ENCODE results near the gene SLC26A9. TPM values are rescaled to one million over a fixed set of nuclear protein-coding genes. Genes with fewer than 3 reads are reported as not detected.

SLC26A9 gene
- total RNA-seq, 1 experiment from 2014 or later = not detected

GRCh38 chr1:205924460-205924790 lies 18.8 kb downstream of the SLC26A9 start:
- peaks cover 6% of the 10 kb centered on the region; the same call in 1 of the 2 replicates for H3K4me1 ChIP-seq (ENCODE audit: control insufficient read depth, insufficient read depth, low read length)
- intact Hi-C loops (cut with micrococcal nuclease; ENCODE audit: unreplicated experiment) (no loop called here), in situ Hi-C loops (cut with HindIII; ENCODE audit: low pct_unique_long_range_greater_than_20kb, low sequenced_read_pairs) (no loop called here)
- H3K4me3 ChIP-seq (ENCODE audit: low read depth in 2 of 2, low read length in 2 of 2) = no peak overlapping the region
- ChIA-PET POLR2A (no interaction called here), CTCF (no interaction called here)
- no peaks in the 10 kb centered on the region for H3K27me3 ChIP-seq (ENCODE audit: control insufficient read depth, insufficient read depth, low read length)
- DNase-seq (ENCODE audit: low read depth, low spot score) (no peak), ATAC-seq (no peak)
- H3K36me3 ChIP-seq (ENCODE audit: control insufficient read depth, insufficient read depth, low read length) = no peaks in the 10 kb centered on the region
- no peak overlapping the region for H3K27ac ChIP-seq (ENCODE audit: low read length)
- H3K9me3 ChIP-seq (ENCODE audit: control insufficient read depth, insufficient read depth, low read depth, low read length) = no peaks in the 10 kb centered on the region
- BruUV-seq (replicated peaks) = no TSS peak
- TF ChIP-seq TCF7L2 (IDR thresholded peaks at IDR 0.05; ENCODE audit: low read depth, low read length) = no peak

GRCh38 chr1:205923651-205924459 lies 19.4 kb downstream of the SLC26A9 start:
- Histone ChIP-seq H3K36me3 (ENCODE audit: control insufficient read depth, insufficient read depth, low read length) (no peaks in the 10 kb centered on the region), H3K27ac (ENCODE audit: low read length) (no peak overlapping the region), H3K4me1 (ENCODE audit: control insufficient read depth, insufficient read depth, low read length) (peaks cover 6% of the 10 kb centered on the region; the same call in 1 of the 2 replicates), H3K27me3 (ENCODE audit: control insufficient read depth, insufficient read depth, low read length) (no peaks in the 10 kb centered on the region), H3K4me3 (ENCODE audit: low read depth in 2 of 2, low read length in 2 of 2) (no peak overlapping the region), H3K9me3 (ENCODE audit: control insufficient read depth, insufficient read depth, low read depth, low read length) (no peaks in the 10 kb centered on the region)
- ATAC-seq = no peak
- ChIA-PET POLR2A (interaction anchor here (0.6 kb wide), 1 partner anchor 72 kb away, joined by 3 read pairs; no protein-coding TSS in a partner anchor), CTCF (no interaction called here)
- intact Hi-C loops (cut with micrococcal nuclease; ENCODE audit: unreplicated experiment) = no loop called here
- DNase-seq (ENCODE audit: low read depth, low spot score) = no peak
- in situ Hi-C loops (cut with HindIII; ENCODE audit: low pct_unique_long_range_greater_than_20kb, low sequenced_read_pairs) = no loop called here
- TF ChIP-seq POLR2AphosphoS5 (IDR thresholded peaks at IDR 0.05; ENCODE audit: low read depth, low read length) = no peak
- TF ChIP-seq SIN3A (IDR thresholded peaks at IDR 0.05; ENCODE audit: borderline replicate concordance, insufficient read depth, low read depth, low read length) = no peak
- no peak for TF ChIP-seq CTCF (IDR thresholded peaks at IDR 0.05)
- no peak for TF ChIP-seq REST (IDR thresholded peaks at IDR 0.05; ENCODE audit: insufficient read depth in 1 of 2, low read depth in 2 of 2, low read length in 1 of 2)
- no peak for TF ChIP-seq TCF7L2 (IDR thresholded peaks at IDR 0.05; ENCODE audit: low read depth, low read length)
- no TSS peak for BruUV-seq (replicated peaks)

- Histone ChIP-seq H3K4me3 (ENCODE audit: low read depth in 2 of 2, low read length in 2 of 2) (no peak overlapping the region), H3K27ac (ENCODE audit: low read length) (no peak overlapping the region), H3K9me3 (ENCODE audit: control insufficient read depth, insufficient read depth, low read depth, low read length) (no peaks in the 10 kb centered on the region), H3K27me3 (ENCODE audit: control insufficient read depth, insufficient read depth, low read length) (no peaks in the 10 kb centered on the region), H3K36me3 (ENCODE audit: control insufficient read depth, insufficient read depth, low read length) (no peaks in the 10 kb centered on the region), H3K4me1 (ENCODE audit: control insufficient read depth, insufficient read depth, low read length) (peaks cover 6% of the 10 kb centered on the region; the same call in 1 of the 2 replicates)
- intact Hi-C loops (cut with micrococcal nuclease; ENCODE audit: unreplicated experiment) = no loop called here
- POLR2A ChIA-PET = interaction anchor here (0.6 kb wide), 1 partner anchor 63 kb away, joined by 4 read pairs; no protein-coding TSS in a partner anchor
- in situ Hi-C loops (cut with HindIII; ENCODE audit: low pct_unique_long_range_greater_than_20kb, low sequenced_read_pairs) = no loop called here
- no TSS peak for BruUV-seq (replicated peaks)
- DNase-seq (ENCODE audit: low read depth, low spot score) (no peak), ATAC-seq (no peak)
- TF ChIP-seq TCF7L2 (IDR thresholded peaks at IDR 0.05; ENCODE audit: low read depth, low read length) (no peak), SIN3A (IDR thresholded peaks at IDR 0.05; ENCODE audit: borderline replicate concordance, insufficient read depth, low read depth, low read length) (no peak), REST (IDR thresholded peaks at IDR 0.05; ENCODE audit: insufficient read depth in 1 of 2, low read depth in 2 of 2, low read length in 1 of 2) (no peak), POLR2AphosphoS5 (IDR thresholded peaks at IDR 0.05; ENCODE audit: low read depth, low read length) (no peak), CTCF (IDR thresholded peaks at IDR 0.05) (no peak)
- CTCF ChIA-PET = no interaction called here
Observed at GRCh38 chr1:205922806-205923205, 20.4 kb downstream of the SLC26A9 start.
